H1 (cell line): ENCODE data around the gene HRNR. TPM values are rescaled to one million over a fixed set of nuclear protein-coding genes. Genes with fewer than 3 reads are reported as not detected.

Experiments used
- CTCF ChIA-PET: fragments of 300-600 bp; sonication (Branson Sonifier 250); formaldehyde crosslinking; loops from one replicate; lab custom pipeline; 2021; ENCODE audit not compliant: partially characterized antibody; lab: Charles Lee
- POLR2A ChIA-PET: fragments of 300-600 bp; sonication (Branson Sonifier 250); formaldehyde crosslinking; loops from one replicate; lab custom pipeline; 2021; ENCODE audit warnings: inconsistent platforms; ENCODE audit not compliant: partially characterized antibody; lab: Charles Lee
- DNase-seq, 2 experiments: peaks; one replicate each; pipeline versions ENCODE4 v3.0.0 to v3.0.0-alpha.2; 2010 to 2022; ENCODE audit warnings: low spot score in 2 of 2, low read depth in 1 of 2, mixed read lengths in 1 of 2
- FAIRE-seq: peaks from 2 replicates; lab custom pipeline; 2011; peaks lifted over from hg19 to GRCh38; lab: Jason Lieb, UNC
- H2AFZ ChIP-seq: 2 replicates; pipeline ENCODE4 v1.8.1; 2012; ENCODE audit warnings: low read length, inconsistent platforms
- H2AK5ac ChIP-seq: 2 replicates; pipeline ENCODE4 v1.6.1; 2013; ENCODE audit warnings: low read depth, low read length
- H2BK120ac ChIP-seq: replicated peaks from 2 replicates; pipeline ENCODE3; 2013; ENCODE audit warnings: low read depth, low read length, inconsistent platforms
- H2BK12ac ChIP-seq: 2 replicates; pipeline ENCODE4 v1.6.1; 2013; ENCODE audit warnings: low read depth, low read length
- H2BK15ac ChIP-seq: 2 replicates; pipeline ENCODE4 v1.6.1; 2013; ENCODE audit warnings: low read length
- H2BK20ac ChIP-seq: 2 replicates; pipeline ENCODE4 v1.6.1; 2013; ENCODE audit warnings: low read length
- H2BK5ac ChIP-seq: 2 replicates; pipeline ENCODE4 v1.6.1; 2013; ENCODE audit warnings: low read depth, low read length
- H3K14ac ChIP-seq: 2 replicates; pipeline ENCODE4 v1.6.1; 2013; ENCODE audit warnings: inconsistent platforms; ENCODE audit not compliant: insufficient read length
- H3K18ac ChIP-seq: 2 replicates; pipeline ENCODE4 v1.6.1; 2013; ENCODE audit warnings: low read length; ENCODE audit errors: extremely low read depth
- H3K23ac ChIP-seq: 2 replicates; pipeline ENCODE4 v1.6.1; 2013; ENCODE audit warnings: inconsistent platforms; ENCODE audit not compliant: insufficient read length
- H3K23me2 ChIP-seq: 2 replicates; pipeline ENCODE4 v1.6.1; 2013; ENCODE audit warnings: low read depth, low read length
- H3K27ac ChIP-seq: 2 replicates; pipeline ENCODE4 v1.6.1; 2011; ENCODE audit warnings: low read depth, low read length, inconsistent platforms
- H3K27me3 ChIP-seq, 4 experiments: replicated peaks in 1 of 4; 1 replicate in 1 of 4; 2 replicates in 3 of 4; pipeline versions ENCODE4 v1.6.1 to v1.8.1; 2011 to 2013; ENCODE audit warnings: low read length in 3 of 4, mild to moderate bottlenecking in 3 of 4, inconsistent platforms in 2 of 4, mixed read lengths in 2 of 4, moderate library complexity in 1 of 4; ENCODE audit not compliant: control insufficient read depth in 3 of 4, insufficient read depth in 3 of 4; ENCODE audit errors: extremely low read depth in 1 of 4
- H3K36me3 ChIP-seq, 4 experiments: 2 replicates each; pipeline versions ENCODE4 v1.6.1 to v1.8.1; 2011 to 2013; ENCODE audit warnings: mild to moderate bottlenecking in 4 of 4, low read length in 3 of 4, moderate library complexity in 2 of 4, control low read depth in 1 of 4, inconsistent platforms in 1 of 4; ENCODE audit not compliant: insufficient read depth in 4 of 4, control insufficient read depth in 2 of 4
- H3K4ac ChIP-seq: replicated peaks from 2 replicates; pipeline ENCODE3; 2013; ENCODE audit warnings: low read length, low read depth, mixed read lengths, inconsistent platforms; ENCODE audit not compliant: insufficient read length
- H3K4me1 ChIP-seq, 4 experiments: replicated peaks in 1 of 4; 1 replicate in 1 of 4; 2 replicates in 3 of 4; pipeline versions ENCODE4 v1.6.1 to v1.8.1; 2011 to 2013; ENCODE audit warnings: low read length in 3 of 4, inconsistent platforms in 2 of 4, mixed read lengths in 1 of 4; ENCODE audit not compliant: insufficient read depth in 4 of 4, control insufficient read depth in 3 of 4
- H3K4me2 ChIP-seq, 2 experiments: 2 replicates each; pipeline versions ENCODE4 v1.6.1 to v1.8.1; 2011 to 2013; ENCODE audit warnings: low read depth in 2 of 2, low read length in 2 of 2, control low read depth in 1 of 2, inconsistent platforms in 1 of 2, mild to moderate bottlenecking in 1 of 2; ENCODE audit not compliant: insufficient read depth in 1 of 2
- H3K4me3 ChIP-seq, 4 experiments: fragments of 200-600, 300-600 bp in 1 of 4; sonication (generic), shearing (Covaris generic), sonication (Bioruptor Twin) in 1 of 4; 2 replicates each; pipeline versions ENCODE4 v1.5.1 to v1.8.1; 2011 to 2016; ENCODE audit warnings: low read length in 4 of 4, low read depth in 3 of 4, control low read depth in 2 of 4, inconsistent platforms in 2 of 4, mild to moderate bottlenecking in 2 of 4, mixed read lengths in 1 of 4, moderate library complexity in 1 of 4; ENCODE audit not compliant: insufficient read depth in 2 of 4; ENCODE audit errors: extremely low read depth in 1 of 4
- H3K56ac ChIP-seq: replicated peaks from 2 replicates; pipeline ENCODE3; 2013; ENCODE audit warnings: low read depth, mild to moderate bottlenecking, mixed read lengths, low read length, inconsistent platforms; ENCODE audit not compliant: insufficient read length
- H3K79me1 ChIP-seq: 2 replicates; pipeline ENCODE4 v1.6.1; 2013; ENCODE audit warnings: low read depth, low read length, control low read depth
- H3K79me2 ChIP-seq, 2 experiments: 2 replicates each; pipeline versions ENCODE4 v1.6.1 to v1.8.1; 2012 to 2013; ENCODE audit warnings: low read length in 2 of 2, mild to moderate bottlenecking in 2 of 2, inconsistent platforms in 1 of 2; ENCODE audit not compliant: insufficient read depth in 2 of 2, control insufficient read depth in 1 of 2
- H3K9ac ChIP-seq, 4 experiments: replicated peaks in 1 of 4; 1 replicate in 1 of 4; 2 replicates in 3 of 4; pipeline versions ENCODE4 v1.6.1 to v1.8.1; 2011 to 2013; ENCODE audit warnings: low read depth in 3 of 4, low read length in 3 of 4, control low read depth in 2 of 4, mild to moderate bottlenecking in 2 of 4, moderate library complexity in 2 of 4, inconsistent platforms in 1 of 4; ENCODE audit errors: extremely low read depth in 1 of 4
- H3K9me3 ChIP-seq, 2 experiments: 2 replicates each; pipeline versions ENCODE4 v1.6.1 to v1.8.1; 2012 to 2013; ENCODE audit warnings: mild to moderate bottlenecking in 2 of 2, moderate library complexity in 2 of 2, control low read depth in 1 of 2, inconsistent platforms in 1 of 2, low read depth in 1 of 2, low read length in 1 of 2, mixed read lengths in 1 of 2; ENCODE audit not compliant: insufficient read depth in 2 of 2
- H4K20me1 ChIP-seq, 2 experiments: replicated peaks in 1 of 2; 2 replicates each; pipeline versions ENCODE3 to v1.8.1; 2011 to 2013; ENCODE audit warnings: inconsistent platforms in 2 of 2, low read length in 2 of 2, mild to moderate bottlenecking in 1 of 2; ENCODE audit not compliant: insufficient read depth in 2 of 2, control insufficient read depth in 1 of 2
- H4K5ac ChIP-seq: 2 replicates; pipeline ENCODE4 v1.6.1; 2013; ENCODE audit warnings: low read length, low read depth, mixed read lengths, inconsistent platforms; ENCODE audit not compliant: insufficient read length
- H4K8ac ChIP-seq: 2 replicates; pipeline ENCODE4 v1.8.0; 2013; ENCODE audit warnings: mild to moderate bottlenecking, moderate library complexity, low read length, inconsistent platforms; ENCODE audit not compliant: insufficient read depth; ENCODE audit errors: extremely low read depth
- H4K91ac ChIP-seq: replicated peaks from 2 replicates; pipeline ENCODE3; 2013; ENCODE audit warnings: low read length, mixed read lengths, inconsistent platforms; ENCODE audit not compliant: insufficient read length
- CTCF ChIP-seq, 3 experiments: IDR thresholded peaks; 1 replicate in 2 of 3; 2 replicates in 1 of 3; pipeline versions ENCODE4 v1.5.1 to v1.6.1; 2011; ENCODE audit warnings: low read length in 3 of 3, mild to moderate bottlenecking in 3 of 3, inconsistent platforms in 2 of 3, low read depth in 1 of 3, moderate library complexity in 1 of 3; ENCODE audit not compliant: insufficient read depth in 1 of 3; ENCODE audit errors: control extremely low read depth in 1 of 3
- SRF ChIP-seq: IDR thresholded peaks from 2 replicates; pipeline ENCODE4 v1.6.1; 2011; ENCODE audit warnings: mild to moderate bottlenecking, low read depth, low read length, moderate library complexity
- TEAD4 ChIP-seq: IDR thresholded peaks from 2 replicates; pipeline ENCODE4 v1.6.1; 2012; ENCODE audit warnings: low read depth, low read length, inconsistent platforms, mixed read lengths
- WGBS, 2 experiments: shearing (Covaris generic) in 1 of 2; methylation state at CpG; one replicate each; pipeline versions ENCODE4 v1.1.6 to v1.1.7; 2013 to 2015; ENCODE audit warnings: low lambda C conversion rate in 2 of 2, mixed read lengths in 2 of 2, inconsistent platforms in 1 of 2, low coverage in 1 of 2, missing lambda C conversion rate in 1 of 2; ENCODE audit not compliant: insufficient replicate concordance in 2 of 2, insufficient coverage in 1 of 2, insufficient read length in 1 of 2; ENCODE audit errors: extremely low coverage in 1 of 2, missing lambda C conversion rate in 1 of 2; 5-methylcytosine and 5-hydroxymethylcytosine counted together
- polyA plus RNA-seq, 7 experiments: library from polyadenylated mRNA; depleted of rRNA in 3 of 7; stranded (reverse) in 5 of 7; unstranded in 2 of 7; fragments of >200 nt in 5 of 7; fragments of 200-250 nt in 2 of 7; gene quantifications; 1 replicate in 5 of 7; 2 replicates in 1 of 7; 4 replicates in 1 of 7; pipeline versions ENCODE4 v1.2.1 to v1.2.3, GENCODE V29; 2011 to 2013; ENCODE audit warnings: missing spikeins in 2 of 7, mixed read lengths in 2 of 7
- total RNA-seq: library from RNA; stranded (reverse); fragmentation: NEBNext Ultra II Directional; extraction: Animal tissue kit (Norgen Biotek cat#: 25700); gene quantifications from 2 replicates; pipeline ENCODE4 v1.2.1, GENCODE V29; 2021

Gene HRNR
- total and polyA plus RNA-seq, 2 of the 8 experiments (the other 6 are each of a cell fraction or from before 2014, with no cell fraction given), result not detected

- H2AFZ ChIP-seq, result no peak overlapping the region
- FAIRE-seq, result no peak
- no peak for TF ChIP-seq SRF
- no peak for TF ChIP-seq CTCF (IDR thresholded peaks at IDR 0.05; ENCODE audit: control extremely low read depth in 1 of 3, insufficient read depth in 1 of 3, low read depth in 1 of 3, low read length in 3 of 3)
- TF ChIP-seq TEAD4, result no peak
Observed at GRCh38 chr1:152167835-152168534, 56.0 kb downstream of the HRNR start.

More at GRCh38 chr1:152167835-152168534, 56.0 kb downstream of the HRNR start:
- Histone ChIP-seq H3K36me3 (no peaks in the 10 kb centered on the region), H3K18ac (no peak overlapping the region), H3K79me1 (no peaks in the 10 kb centered on the region), H3K9ac (no peak overlapping the region), H3K23ac (no peak overlapping the region), H4K91ac (no peak overlapping the region), H3K4me1 (no peaks in the 10 kb centered on the region), H4K8ac (no peak overlapping the region), H3K79me2 (no peaks in the 10 kb centered on the region), H4K5ac (no peak overlapping the region), H2BK120ac (no peak overlapping the region), H3K4me3 (no peak overlapping the region), H2BK15ac (no peak overlapping the region), H2AK5ac (no peak overlapping the region), H3K4me2 (no peak overlapping the region), H3K27me3 (no peaks in the 10 kb centered on the region), H3K23me2 (no peaks in the 10 kb centered on the region), H3K4ac (no peak overlapping the region), H4K20me1 (no peaks in the 10 kb centered on the region), H2BK20ac (no peak overlapping the region), H3K14ac (no peak overlapping the region), H3K9me3 (peaks cover 68 to 89% of the 10 kb centered on the region in 2 experiments), H3K56ac (no peak overlapping the region), H2BK5ac (no peak overlapping the region), H2BK12ac (no peak overlapping the region), H3K27ac (no peak overlapping the region)
- ChIA-PET CTCF (interaction anchor here (1.0 kb wide), 2 partner anchors 115 to 302 kb away, joined by 3 read pairs; no protein-coding TSS in a partner anchor), POLR2A (no interaction called here)
- DNase-seq, result no peak
- 33% methylated on average over 3 of the region's 3 CpGs; no CpG with 5 or more reads in 1 of the 2 experiments for WGBS, 2 experiments
